Measurements from ENCODE around the gene HPS3. TPM values are rescaled to one million over a fixed set of nuclear protein-coding genes. Genes with fewer than 3 reads are reported as not detected.

The HPS3 gene
- total RNA-seq, 1 donor from 2014 or later: 5.8 TPM

DNA sequence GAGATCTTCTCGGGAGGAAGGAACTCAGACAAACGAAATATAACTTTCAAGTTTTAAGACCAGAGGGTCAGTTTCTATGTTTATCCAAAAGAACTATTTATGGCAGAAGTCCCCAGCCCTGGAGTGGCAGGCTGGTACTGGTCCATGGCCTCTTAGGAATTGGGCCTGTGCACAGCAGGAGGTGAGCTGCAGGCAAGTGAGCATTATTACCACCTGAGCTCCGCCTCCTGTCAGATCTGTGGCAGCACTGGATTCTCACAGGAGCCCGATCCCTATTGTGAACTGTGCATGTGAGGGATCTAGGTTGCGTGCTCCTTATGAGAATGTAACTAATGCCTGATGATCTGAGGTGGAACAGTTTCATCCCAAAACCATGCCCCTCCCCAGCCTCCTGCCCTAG is 14.3 kb upstream of the HPS3 start:
- no peak for ATAC-seq
- no peak for DNase-seq
- intact Hi-C loops (cut with micrococcal nuclease): no loop called here

DNA sequence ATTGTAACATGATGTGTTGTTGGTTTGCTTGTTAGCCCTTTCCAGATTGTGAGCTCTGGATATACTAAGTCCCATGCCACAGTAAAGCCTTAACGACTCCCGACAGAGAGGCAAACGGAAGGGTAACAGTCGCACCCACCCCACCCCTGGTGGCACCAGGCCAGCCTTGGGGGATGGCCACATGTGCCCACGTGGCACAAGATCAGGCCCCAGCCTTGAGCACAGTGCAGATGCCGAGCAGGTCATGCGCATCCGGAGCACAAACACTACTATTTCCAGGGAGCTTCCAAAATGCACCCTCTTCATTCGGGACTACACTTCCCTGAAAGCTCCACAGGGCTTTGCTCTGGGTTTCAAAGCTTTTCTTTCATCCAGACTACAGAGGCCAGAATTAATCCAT is 10.7 kb upstream of the HPS3 start:
- intact Hi-C loops (cut with micrococcal nuclease): no loop called here
- ATAC-seq (no peak), DNase-seq (no peak)

- no peak for ATAC-seq
- no peak for DNase-seq
- intact Hi-C loops (cut with micrococcal nuclease): no loop called here
Measured at GRCh38 chr3:149119466-149119865, 10.0 kb upstream of the HPS3 start.

DNA sequence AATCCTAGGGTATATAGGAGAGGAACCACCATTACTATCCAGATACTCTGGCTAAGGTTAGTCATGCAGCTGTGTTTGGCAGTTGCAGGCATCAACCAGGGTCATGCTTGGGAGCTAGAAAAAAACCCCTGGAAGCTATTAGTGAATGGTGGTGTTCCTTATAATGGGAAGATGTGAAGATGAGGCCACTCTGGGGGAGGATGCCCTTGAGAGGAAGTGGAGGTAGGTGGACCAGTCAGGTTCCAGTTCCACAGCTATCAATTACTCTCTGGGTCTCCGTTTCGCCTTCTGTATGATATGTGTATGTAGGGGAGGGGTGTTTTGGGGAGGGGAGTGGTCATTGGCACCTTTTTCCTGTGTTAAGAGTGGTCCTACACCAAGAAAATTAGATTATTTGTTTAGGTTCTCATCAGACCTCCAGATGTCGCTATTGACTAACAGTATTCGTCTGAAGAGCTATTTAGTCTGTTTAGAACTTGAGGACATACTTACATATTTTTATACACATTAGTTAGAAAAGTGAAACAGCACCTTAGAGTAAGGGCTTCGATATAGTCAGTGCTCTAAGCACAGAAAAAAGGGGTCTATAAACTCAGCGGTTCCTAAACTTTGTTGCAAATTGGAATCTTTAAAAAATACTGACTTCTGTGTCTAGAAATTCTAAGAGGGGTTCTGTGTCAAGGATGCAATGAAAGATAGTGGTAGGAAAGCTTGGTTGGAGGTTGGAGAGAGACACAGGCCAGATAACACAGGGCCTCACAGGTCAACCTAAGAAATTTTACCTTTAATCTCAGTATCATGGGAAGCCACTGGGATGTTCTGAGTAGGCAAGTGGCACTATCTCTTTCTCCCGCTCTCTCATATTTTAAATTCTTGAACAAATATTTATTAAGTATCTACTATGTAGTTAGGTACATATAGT is 9.1 kb upstream of the HPS3 start:
- intact Hi-C loops (cut with micrococcal nuclease): loop anchor here (2.0 to 10.0 kb wide), 3 partner anchors 152 to 354 kb away; partner anchors contain the start of gene TM4SF4
- DNase-seq (no peak), ATAC-seq (peak; percentile 75)

DNA sequence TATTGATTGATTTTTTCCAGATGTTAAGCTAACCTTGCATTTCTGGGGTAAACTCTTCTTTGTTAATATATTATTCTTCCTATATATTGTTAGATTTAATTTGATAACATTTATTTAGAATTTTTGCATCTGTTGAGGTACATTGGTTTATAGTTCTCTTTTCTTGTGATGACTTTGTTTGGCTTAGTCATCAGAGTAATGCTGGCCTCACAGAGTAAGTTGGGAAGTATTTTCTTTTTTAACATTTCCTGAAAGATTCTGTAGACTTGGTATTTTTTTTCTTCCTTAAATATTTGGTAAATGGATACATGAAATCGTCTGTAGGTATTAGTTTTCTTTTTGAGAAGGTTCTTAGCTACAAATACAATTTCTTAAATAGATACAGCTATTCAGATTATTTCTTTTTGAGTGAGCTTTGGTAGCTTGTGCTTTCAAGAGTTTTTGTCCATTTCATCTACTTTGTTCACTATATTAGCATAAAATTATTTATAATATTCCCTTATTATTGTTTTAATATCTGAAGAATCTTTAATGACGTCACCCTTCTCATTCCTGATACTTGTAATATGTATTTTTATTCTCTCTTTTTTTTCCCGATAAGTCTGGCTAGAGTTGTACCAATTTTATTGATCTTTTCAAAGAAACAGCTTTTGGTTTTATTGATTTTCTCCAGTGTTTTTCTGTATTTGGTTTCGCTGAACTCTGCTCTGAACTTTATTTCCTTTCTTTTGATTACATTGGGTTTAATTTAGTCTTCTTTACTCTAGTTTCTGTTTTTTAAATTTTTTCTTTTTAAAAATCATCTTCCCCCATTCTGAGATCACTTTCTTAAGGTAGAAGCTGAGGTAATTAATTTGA is 6.5 kb upstream of the HPS3 start:
- no peak for DNase-seq
- intact Hi-C loops (cut with micrococcal nuclease): loop anchor here (10.0 kb wide), 2 partner anchors 168 to 352 kb away; partner anchors contain the start of gene TM4SF4
- no peak for ATAC-seq

- DNase-seq (no peak), ATAC-seq (no peak)
- intact Hi-C loops (cut with micrococcal nuclease): loop anchor here (10.0 kb wide), 2 partner anchors 174 to 346 kb away; partner anchors contain the start of gene TM4SF4
Measured at GRCh38 chr3:149128821-149129220, 617 bp upstream of the HPS3 start.

DNA sequence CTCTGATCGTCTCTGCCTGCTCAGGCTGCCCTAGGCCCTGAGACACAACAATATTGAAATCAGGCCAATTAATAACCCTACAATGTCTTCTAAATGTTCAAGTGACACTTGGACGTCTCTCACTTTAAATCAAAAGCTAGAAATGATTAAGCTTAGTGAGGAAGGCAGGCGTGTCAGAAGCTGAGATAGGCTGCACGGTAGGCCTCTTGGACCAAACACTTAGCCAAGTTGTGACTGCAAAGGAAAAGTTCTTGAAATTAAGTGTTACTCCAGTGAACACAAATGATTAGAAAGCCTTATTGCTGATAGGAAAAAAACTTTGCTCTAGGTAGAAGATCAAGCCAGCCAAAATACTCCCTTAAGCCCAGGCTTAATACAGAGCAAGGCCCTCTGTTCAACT is 2.2 kb downstream of the HPS3 start:
- ATAC-seq: no peak
- no peak for DNase-seq
- intact Hi-C loops (cut with micrococcal nuclease): no loop called here

DNA sequence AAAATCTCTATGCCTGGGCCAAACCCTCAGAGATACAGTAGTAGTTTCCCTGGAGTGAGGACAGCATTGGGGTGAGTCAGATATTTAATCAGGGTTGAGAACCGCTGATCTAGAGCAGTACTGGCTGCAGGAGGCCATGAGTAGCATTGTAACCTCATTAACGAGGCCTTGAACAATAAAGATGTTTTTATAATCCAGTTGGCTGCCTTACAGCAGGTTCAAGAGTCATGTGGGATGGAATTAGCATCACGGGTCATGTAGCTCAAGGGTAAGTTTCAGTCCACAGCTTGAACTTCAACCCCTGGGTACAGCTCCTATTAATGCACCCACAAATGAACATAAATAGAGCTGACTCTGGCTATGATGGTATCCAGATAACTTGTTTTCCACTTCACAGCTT is 5.1 kb downstream of the HPS3 start:
- DNase-seq (no peak), ATAC-seq (peak; percentile 38)
- intact Hi-C loops (cut with micrococcal nuclease): no loop called here

- intact Hi-C loops (cut with micrococcal nuclease): no loop called here
- ATAC-seq: no peak
- DNase-seq: no peak
Measured at GRCh38 chr3:149142682-149143081, 13.2 kb downstream of the HPS3 start.

DNA sequence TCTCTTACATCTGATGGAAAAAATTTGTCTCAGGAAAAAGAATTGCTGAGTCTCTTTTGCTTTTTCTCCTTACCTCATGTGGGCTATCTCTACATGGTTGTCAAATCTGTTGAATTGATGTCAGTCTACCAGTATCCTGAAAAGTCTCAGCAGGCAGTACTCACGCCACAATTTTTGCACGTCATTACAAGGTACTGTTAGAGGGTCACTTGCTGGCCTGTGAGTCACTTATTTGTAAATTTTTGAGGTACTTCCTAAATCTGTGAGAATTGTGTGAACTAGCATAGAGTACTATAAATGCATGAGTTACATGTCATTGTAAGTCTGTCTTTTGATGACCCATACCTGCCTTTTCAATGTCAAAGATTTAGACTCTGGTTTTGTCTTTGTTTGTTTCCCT is 15.9 kb downstream of the HPS3 start:
- intact Hi-C loops (cut with micrococcal nuclease): no loop called here
- DNase-seq: no peak
- ATAC-seq: peak; percentile 31

DNA sequence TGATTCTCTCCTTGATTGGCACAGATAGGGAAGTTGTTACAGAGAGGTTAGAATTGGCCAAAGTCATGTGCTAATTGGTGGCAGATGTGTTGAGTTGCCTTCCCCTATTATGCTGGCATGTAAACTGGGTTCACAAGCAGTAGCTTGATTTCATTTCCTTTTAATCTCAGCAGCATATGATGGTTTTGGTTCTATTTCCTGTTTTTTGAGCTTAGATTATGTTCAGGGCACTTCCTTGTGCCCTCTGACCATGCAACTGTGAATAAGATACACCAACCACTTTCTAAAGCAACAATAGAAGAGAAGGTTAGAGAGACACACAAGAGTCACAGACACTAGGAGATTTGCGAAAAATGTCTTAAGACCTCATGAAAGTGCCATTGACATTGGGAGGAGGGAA is 16.5 kb downstream of the HPS3 start:
- ATAC-seq (peak; percentile 79), DNase-seq (no peak)
- intact Hi-C loops (cut with micrococcal nuclease): no loop called here

DNA sequence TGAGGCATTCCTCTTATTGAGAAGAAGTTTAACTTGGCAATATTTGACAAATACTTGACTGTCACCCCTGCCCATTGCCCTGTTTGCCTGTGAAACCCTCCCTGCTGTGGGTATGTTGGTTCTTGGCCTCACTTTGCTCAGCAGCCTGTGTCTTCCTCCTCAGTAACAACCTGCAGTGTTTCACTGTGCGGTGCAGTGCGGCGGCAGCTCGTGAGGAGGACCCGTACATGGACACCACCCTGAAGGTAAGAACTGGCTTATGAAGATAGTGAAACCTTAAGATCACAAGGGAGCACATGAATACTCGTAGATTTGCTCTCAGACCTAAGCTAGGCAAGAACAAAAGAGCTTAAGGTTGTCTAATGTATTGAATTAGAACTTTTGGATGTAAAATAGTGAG is 21.0 kb downstream of the HPS3 start:
- intact Hi-C loops (cut with micrococcal nuclease): no loop called here
- ATAC-seq: no peak
- no peak for DNase-seq

- ATAC-seq: peak; percentile 68
- DNase-seq: no peak
- intact Hi-C loops (cut with micrococcal nuclease): no loop called here
Measured at GRCh38 chr3:149151843-149152242, 22.4 kb downstream of the HPS3 start.

- intact Hi-C loops (cut with micrococcal nuclease): no loop called here
- no peak for ATAC-seq
- DNase-seq: no peak
Measured at GRCh38 chr3:149152420-149152819, 23.0 kb downstream of the HPS3 start.

DNA sequence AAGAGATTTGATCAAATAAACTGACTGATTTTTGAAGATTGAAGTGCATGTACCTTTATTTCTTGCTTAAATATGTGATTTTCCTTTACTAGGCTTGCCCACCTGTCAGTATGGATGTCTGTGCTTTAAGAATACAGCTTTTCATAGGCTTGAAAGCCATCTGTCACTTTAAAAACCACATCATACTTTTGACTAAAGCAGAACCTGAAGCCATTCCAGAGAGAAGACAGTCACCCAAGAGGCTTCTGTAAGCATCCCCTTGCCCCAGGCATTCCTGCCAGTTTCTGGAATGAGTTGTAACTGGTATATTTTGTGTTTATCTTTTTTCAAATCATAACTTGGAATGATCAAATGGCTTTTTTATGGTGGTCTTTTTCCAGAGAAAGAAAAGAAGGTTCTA is 24.0 kb downstream of the HPS3 start:
- intact Hi-C loops (cut with micrococcal nuclease): no loop called here
- no peak for DNase-seq
- ATAC-seq: no peak

GRCh38 chr3:149160754-149161300 is 31.4 kb downstream of the HPS3 start:
- intact Hi-C loops (cut with micrococcal nuclease): no loop called here
- no peak for DNase-seq
- no peak for ATAC-seq

GRCh38 chr3:149162007-149162406 is 32.6 kb downstream of the HPS3 start:
- intact Hi-C loops (cut with micrococcal nuclease): no loop called here
- ATAC-seq: peak; percentile 41
- DNase-seq: no peak

DNA sequence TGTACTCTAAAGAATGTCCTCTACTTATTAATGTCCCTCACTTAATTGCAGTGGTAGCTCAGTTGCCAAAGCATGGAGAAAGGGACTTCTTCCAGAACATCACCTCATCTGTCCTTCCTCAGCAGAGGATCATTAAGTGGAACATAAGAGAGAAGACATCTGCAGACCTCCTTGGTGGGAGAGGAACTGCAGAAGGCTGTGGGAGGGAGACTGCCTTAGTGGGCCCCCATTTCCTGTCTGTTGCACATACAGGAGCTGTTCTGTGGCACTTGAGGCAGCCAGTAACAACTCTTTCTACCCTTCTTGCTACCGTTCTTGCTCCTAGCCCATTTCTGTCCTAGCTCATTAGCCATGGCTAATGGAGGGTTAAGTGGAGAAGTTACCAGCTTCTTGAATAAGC is 33.6 kb downstream of the HPS3 start:
- ATAC-seq (no peak), DNase-seq (no peak)
- intact Hi-C loops (cut with micrococcal nuclease): no loop called here

DNA sequence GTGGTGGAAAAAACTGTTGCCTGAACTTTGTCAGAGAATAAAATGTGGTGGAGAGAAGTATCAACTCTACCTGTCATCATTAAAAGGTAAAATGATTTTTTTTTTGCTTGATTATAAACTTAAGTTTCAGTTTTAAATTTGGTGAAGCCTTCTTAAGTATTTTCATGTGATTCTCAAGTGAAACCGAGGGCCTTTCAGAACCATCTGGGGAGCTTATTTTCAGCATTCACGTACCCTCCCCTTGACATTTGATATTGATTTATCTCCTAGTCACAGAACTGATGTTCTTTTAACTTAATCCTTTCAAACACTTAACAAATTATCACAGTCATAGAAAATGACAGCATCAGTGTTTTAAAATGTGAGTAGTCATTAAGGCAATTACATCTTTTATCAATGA is 38.5 kb downstream of the HPS3 start:
- ATAC-seq: no peak
- intact Hi-C loops (cut with micrococcal nuclease): no loop called here
- no peak for DNase-seq

DNA sequence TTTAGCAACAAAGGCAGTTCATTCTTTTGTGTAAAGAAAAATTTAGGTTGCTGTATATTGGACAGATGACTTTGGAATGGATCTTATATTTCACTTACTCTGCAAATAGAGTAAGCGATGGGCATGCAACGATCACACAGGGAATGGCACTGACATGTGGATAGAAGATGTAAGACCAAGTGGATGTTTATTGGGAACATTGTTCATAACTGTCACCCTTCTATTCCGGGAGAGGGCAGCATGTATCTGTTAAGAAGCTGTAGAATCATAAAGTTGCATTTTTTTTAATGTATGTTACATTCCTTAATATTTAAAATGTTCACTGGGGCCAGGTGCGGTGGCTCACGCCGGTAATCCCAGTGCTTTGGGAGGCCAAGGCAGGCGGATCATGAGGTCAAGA is 41.2 kb downstream of the HPS3 start:
- intact Hi-C loops (cut with micrococcal nuclease): no loop called here
- DNase-seq (no peak), ATAC-seq (no peak)
